Liver (tissue), 9 donors: ENCODE data around the gene PCDHA11. TPM values are rescaled to one million over a fixed set of nuclear protein-coding genes. Genes with fewer than 3 reads are reported as not detected.
"Not testable (repeated sequence)": the region's sequence is repeated elsewhere in the genome, so short reads cannot be mapped to it uniquely, and the experiment has no call there.

Experiments
- DNase-seq: peaks from one replicate; pipeline ENCODE4 v3.0.0-alpha.2; 2017; ENCODE audit warnings: low spot score
- H3K27ac ChIP-seq, 2 donors: one replicate each; pipeline ENCODE4 v1.7.0; 2013; ENCODE audit warnings: inconsistent platforms in 2 of 2, low read length in 2 of 2, control low read depth in 1 of 2, low read depth in 1 of 2, mild to moderate bottlenecking in 1 of 2
- H3K27me3 ChIP-seq, 4 donors: one replicate each; pipeline versions ENCODE4 v1.6.1 to v1.7.0; 2013; ENCODE audit warnings: low read length in 3 of 4, inconsistent platforms in 1 of 4, mild to moderate bottlenecking in 1 of 4, moderate library complexity in 1 of 4; ENCODE audit not compliant: control insufficient read depth in 4 of 4, insufficient read depth in 4 of 4
- H3K36me3 ChIP-seq, 4 donors: one replicate each; pipeline versions ENCODE4 v1.6.1 to v1.7.0; 2013; ENCODE audit warnings: low read length in 3 of 4, mild to moderate bottlenecking in 3 of 4, low read depth in 1 of 4, moderate library complexity in 1 of 4; ENCODE audit not compliant: control insufficient read depth in 4 of 4, insufficient read depth in 3 of 4
- H3K4me1 ChIP-seq, 4 donors: one replicate each; pipeline versions ENCODE4 v1.6.1 to v1.7.0; 2013; ENCODE audit warnings: low read length in 3 of 4, mild to moderate bottlenecking in 3 of 4, moderate library complexity in 1 of 4; ENCODE audit not compliant: control insufficient read depth in 4 of 4, insufficient read depth in 4 of 4
- H3K4me3 ChIP-seq, 3 donors: one replicate each; pipeline versions ENCODE4 v1.6.1 to v1.7.0; 2013; ENCODE audit warnings: low read length in 3 of 3, control low read depth in 1 of 3, low read depth in 1 of 3, mild to moderate bottlenecking in 1 of 3
- H3K9ac ChIP-seq, 2 donors: one replicate each; pipeline ENCODE4 v1.7.0; 2013; ENCODE audit warnings: low read length in 2 of 2, mild to moderate bottlenecking in 2 of 2, moderate library complexity in 2 of 2, control low read depth in 1 of 2, low read depth in 1 of 2
- H3K9me3 ChIP-seq, 4 donors: one replicate each; pipeline versions ENCODE4 v1.6.1 to v1.7.0; 2013; ENCODE audit warnings: low read length in 3 of 4; ENCODE audit not compliant: control insufficient read depth in 4 of 4
- EGR1 ChIP-seq, 2 donors: IDR thresholded peaks; 2 replicates each; pipeline ENCODE4 v1.6.1; 2016 to 2018; ENCODE audit warnings: antibody characterized with exemption in 2 of 2, low read depth in 2 of 2
- FOXA1 ChIP-seq: IDR thresholded peaks from 2 replicates; pipeline ENCODE4 v1.6.1; 2016; ENCODE audit warnings: antibody characterized with exemption
- FOXA2 ChIP-seq: IDR thresholded peaks from 2 replicates; pipeline ENCODE4 v1.6.1; 2016; ENCODE audit warnings: antibody characterized with exemption
- GABPA ChIP-seq, 2 donors: IDR thresholded peaks in 1 of 2; conservative IDR thresholded peaks in 1 of 2; 2 replicates each; pipeline ENCODE4 v1.6.1; 2016; ENCODE audit warnings: antibody characterized with exemption in 2 of 2, mild to moderate bottlenecking in 1 of 2, moderate library complexity in 1 of 2
- HNF4A ChIP-seq, 2 donors: conservative IDR thresholded peaks; 2 replicates each; pipeline ENCODE4 v1.6.1; 2016; ENCODE audit warnings: antibody characterized with exemption in 2 of 2, mild to moderate bottlenecking in 2 of 2
- HNF4G ChIP-seq: IDR thresholded peaks from 2 replicates; pipeline ENCODE4 v1.6.1; 2016; ENCODE audit warnings: antibody characterized with exemption
- NR2F2 ChIP-seq: IDR thresholded peaks from 2 replicates; pipeline ENCODE4 v1.6.1; 2016; ENCODE audit warnings: antibody characterized with exemption
- RXRA ChIP-seq, 2 donors: IDR thresholded peaks; 2 replicates each; pipeline ENCODE4 v1.6.1; 2017 to 2018; ENCODE audit warnings: antibody characterized with exemption in 2 of 2, mild to moderate bottlenecking in 1 of 2
- SP1 ChIP-seq: IDR thresholded peaks from 2 replicates; pipeline ENCODE4 v1.6.1; 2018; ENCODE audit warnings: antibody characterized with exemption, mild to moderate bottlenecking
- YY1 ChIP-seq: IDR thresholded peaks from 2 replicates; pipeline ENCODE4 v1.6.1; 2016; ENCODE audit warnings: antibody characterized with exemption, mild to moderate bottlenecking
- WGBS: extraction: QIAGEN DNeasy Blood & Tissue Kit; methylation state at CpG from one replicate; pipeline ENCODE4 v1.1.7; 2013; 5-methylcytosine and 5-hydroxymethylcytosine counted together
- polyA plus RNA-seq, 2 donors: library from polyadenylated mRNA; stranded (reverse) in 1 of 2; unstranded in 1 of 2; fragments of 200-250 nt in 1 of 2; fragments of >200 nt in 1 of 2; fragmentation: Nextera tagmentation in 1 of 2; extraction: Ambion mirVana in 1 of 2; gene quantifications; one replicate each; pipeline versions ENCODE4 v1.2.1 to v1.2.3, GENCODE V29; 2013 to 2015
- total RNA-seq, 2 donors: library from RNA; depleted of rRNA; stranded (reverse); fragments of >200 nt; gene quantifications; one replicate each; pipeline ENCODE4 v1.2.3, GENCODE V29; 2014
- TF ChIP-seq, protein P1 (sequence below): fragments of 150-350 bp; IDR thresholded peaks from 2 replicates; pipeline ENCODE4 v1.5.1; 2017; ENCODE audit warnings: improper control_type of control experiment, low read depth, low read length; ENCODE audit not compliant: missing input control
- donor health status: healthy.
- donor health status: healthy.
- donor health status: healthy.
- donor health status: healthy.
- donor health status: healthy.

The PCDHA11 gene
- total and polyA plus RNA-seq, 4 donors: under 0.01 to 0.19 (median 0.05) TPM; not detected in 1

DNA sequence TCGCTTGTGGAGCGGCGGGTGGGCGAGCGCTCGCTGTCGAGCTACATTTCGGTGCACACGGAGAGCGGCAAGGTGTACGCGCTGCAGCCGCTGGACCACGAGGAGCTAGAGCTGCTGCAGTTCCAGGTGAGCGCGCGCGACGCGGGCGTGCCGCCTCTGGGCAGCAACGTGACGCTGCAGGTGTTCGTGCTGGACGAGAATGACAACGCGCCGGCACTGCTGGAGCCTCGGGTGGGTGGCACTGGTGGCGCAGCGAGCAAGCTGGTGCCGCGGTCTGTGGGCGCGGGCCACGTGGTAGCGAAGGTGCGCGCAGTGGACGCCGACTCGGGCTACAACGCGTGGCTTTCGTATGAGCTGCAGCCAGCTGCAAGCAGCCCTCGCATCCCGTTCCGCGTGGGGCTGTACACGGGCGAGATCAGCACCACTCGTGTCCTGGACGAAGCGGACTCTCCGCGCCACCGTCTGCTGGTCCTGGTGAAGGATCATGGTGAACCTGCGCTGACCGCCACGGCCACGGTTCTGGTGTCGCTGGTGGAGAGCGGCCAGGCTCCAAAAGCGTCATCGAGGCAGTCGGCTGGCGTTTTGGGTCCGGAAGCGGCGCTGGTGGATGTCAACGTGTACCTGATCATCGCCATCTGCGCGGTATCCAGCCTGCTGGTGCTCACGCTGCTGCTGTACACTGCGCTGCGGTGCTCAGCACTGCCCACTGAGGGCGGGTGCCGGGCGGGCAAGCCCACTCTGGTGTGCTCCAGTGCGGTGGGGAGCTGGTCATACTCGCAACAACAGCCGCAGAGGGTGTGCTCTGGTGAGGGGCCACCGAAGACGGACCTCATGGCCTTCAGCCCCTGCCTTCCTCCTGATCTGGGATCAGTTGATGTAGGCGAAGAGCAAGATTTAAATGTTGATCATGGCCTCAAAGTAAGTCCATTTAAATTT lies 25.7 kb upstream of the PCDHA11 start (continued):
- TF ChIP-seq SP1 (no peak), EGR1 (IDR thresholded peaks at IDR 0.05; ENCODE audit: low read depth in 2 of 2) (no peak), HNF4G (no peak), YY1 (no peak)

DNA sequence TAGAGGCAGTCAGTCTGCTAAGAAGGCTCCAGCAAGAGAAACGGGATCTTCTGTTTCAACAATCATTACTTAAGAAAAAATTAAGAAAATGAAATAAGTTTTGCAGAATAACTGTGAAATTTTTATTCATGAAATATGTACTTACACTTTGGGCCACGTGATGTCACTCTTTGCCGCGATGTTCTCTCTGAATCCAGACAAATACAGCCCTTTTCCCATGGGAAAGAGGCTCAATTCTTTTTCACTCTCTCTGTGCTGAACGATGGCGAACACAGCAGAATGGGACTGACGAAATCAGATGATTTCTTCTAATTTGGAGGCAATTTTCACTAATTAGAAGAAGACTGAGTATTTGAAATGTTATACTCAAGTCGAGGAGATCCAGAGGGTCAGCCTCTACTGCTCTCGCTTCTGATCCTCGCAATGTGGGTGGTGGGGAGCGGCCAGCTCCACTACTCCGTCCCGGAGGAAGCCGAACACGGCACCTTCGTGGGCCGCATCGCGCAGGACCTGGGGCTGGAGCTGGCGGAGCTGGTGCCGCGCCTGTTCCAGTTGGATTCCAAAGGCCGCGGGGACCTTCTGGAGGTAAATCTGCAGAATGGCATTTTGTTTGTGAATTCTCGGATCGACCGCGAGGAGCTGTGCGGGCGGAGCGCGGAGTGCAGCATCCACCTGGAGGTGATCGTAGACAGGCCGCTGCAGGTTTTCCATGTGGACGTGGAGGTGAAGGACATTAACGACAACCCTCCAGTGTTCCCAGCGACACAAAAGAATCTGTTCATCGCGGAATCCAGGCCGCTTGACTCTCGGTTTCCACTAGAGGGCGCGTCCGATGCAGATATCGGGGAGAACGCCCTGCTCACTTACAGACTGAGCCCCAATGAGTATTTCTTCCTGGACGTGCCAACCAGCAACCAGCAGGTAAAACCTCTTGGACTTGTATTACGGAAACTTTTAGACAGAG lies 20.3 kb upstream of the PCDHA11 start, which contains the start of gene PCDHA9:
PCDHA9 (plus strand) TSS at position 244 of the 964 bp plus-strand sequence; CDS start at position 358, 114 bp downstream.
- not testable (repeated sequence) for H3K4me3 ChIP-seq, H3K27me3 ChIP-seq, H3K27ac ChIP-seq, H3K9ac ChIP-seq, H3K4me1 ChIP-seq, DNase-seq, H3K36me3 ChIP-seq
- peaks cover 6 to 20% (median 12%) of the 10 kb centered on the region in 4 donors for H3K9me3 ChIP-seq
- 22% methylated on average over 46 of the region's 48 CpGs for WGBS

DNA sequence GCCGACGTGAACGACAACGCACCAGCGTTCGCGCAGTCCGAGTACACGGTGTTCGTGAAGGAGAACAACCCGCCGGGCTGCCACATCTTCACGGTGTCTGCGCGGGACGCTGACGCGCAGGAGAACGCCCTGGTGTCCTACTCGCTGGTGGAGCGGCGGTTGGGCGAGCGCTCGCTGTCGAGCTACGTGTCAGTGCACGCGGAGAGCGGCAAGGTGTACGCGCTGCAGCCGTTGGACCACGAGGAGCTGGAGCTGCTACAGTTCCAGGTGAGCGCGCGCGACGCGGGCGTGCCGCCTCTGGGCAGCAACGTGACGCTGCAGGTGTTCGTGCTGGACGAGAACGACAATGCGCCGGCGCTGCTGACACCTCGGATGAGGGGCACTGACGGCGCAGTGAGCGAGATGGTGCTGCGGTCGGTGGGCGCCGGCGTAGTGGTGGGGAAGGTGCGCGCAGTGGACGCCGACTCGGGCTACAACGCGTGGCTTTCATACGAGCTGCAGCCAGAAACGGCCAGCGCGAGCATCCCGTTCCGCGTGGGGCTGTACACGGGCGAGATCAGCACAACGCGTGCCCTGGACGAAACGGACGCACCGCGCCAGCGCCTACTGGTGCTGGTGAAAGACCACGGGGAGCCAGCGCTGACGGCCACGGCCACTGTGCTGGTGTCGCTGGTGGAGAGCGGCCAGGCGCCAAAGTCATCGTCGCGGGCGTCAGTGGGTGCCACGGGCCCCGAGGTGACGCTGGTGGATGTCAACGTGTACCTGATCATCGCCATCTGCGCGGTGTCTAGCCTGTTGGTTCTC lies 18.7 kb upstream of the PCDHA11 start:
- not testable (repeated sequence) for H3K36me3 ChIP-seq, H3K4me1 ChIP-seq, H3K4me3 ChIP-seq, H3K27ac ChIP-seq, DNase-seq, H3K9ac ChIP-seq, H3K27me3 ChIP-seq
- peaks cover 6 to 20% (median 11%) of the 10 kb centered on the region in 4 donors for H3K9me3 ChIP-seq
- WGBS: 40% methylated on average over 101 of the region's 101 CpGs

DNA sequence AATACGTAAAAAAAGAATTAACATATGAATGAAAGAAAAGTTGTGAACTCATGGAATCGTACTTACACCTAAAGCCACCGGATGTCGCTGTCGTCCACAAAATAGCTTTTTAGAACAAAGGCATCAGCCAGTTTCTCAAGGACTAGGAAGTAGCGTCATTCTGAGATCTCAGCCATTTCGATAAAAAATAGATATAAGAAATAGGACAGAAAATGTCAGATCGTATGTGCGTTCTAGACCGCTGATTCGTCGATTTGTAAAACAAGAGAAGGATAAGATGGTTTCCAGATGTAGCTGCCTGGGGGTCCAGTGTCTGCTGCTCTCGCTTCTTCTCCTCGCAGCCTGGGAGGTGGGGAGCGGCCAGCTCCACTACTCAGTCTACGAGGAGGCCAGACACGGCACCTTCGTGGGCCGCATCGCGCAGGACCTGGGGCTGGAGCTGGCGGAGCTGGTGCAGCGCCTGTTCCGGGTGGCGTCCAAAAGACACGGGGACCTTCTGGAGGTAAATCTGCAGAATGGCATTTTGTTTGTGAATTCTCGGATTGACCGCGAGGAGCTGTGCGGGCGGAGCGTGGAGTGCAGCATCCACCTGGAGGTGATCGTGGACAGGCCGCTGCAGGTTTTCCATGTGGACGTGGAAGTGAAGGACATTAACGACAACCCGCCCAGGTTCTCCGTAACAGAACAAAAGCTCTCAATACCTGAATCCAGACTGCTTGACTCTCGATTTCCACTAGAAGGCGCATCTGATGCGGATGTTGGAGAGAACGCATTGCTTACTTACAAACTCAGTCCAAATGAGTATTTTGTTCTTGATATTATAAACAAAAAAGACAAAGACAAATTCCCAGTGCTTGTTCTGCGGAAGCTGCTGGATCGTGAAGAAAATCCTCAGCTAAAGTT lies 12.7 kb upstream of the PCDHA11 start, which contains the start of gene PCDHA10:
PCDHA10 (plus strand) TSS at position 126 of the 903 bp plus-strand sequence; CDS start at position 278, 152 bp downstream.
- H3K27me3 ChIP-seq: peaks cover 0 to 8% (median 3%) of the 10 kb centered on the region in 4 donors
- no peak within 1 kb of the TSS for H3K27ac ChIP-seq
- peaks cover 18 to 20% (median 19%) of the 10 kb centered on the region in 4 donors for H3K9me3 ChIP-seq
- H3K36me3 ChIP-seq: peaks cover 0 to 4% (median 0%) of the 10 kb centered on the region in 4 donors
- 22% methylated on average over 44 of the region's 44 CpGs for WGBS
- no peak for TF ChIP-seq YY1
- TF ChIP-seq FOXA2: no peak
- TF ChIP-seq SP1: no peak
- TF ChIP-seq FOXA1: no peak
- TF ChIP-seq, protein P1, sequence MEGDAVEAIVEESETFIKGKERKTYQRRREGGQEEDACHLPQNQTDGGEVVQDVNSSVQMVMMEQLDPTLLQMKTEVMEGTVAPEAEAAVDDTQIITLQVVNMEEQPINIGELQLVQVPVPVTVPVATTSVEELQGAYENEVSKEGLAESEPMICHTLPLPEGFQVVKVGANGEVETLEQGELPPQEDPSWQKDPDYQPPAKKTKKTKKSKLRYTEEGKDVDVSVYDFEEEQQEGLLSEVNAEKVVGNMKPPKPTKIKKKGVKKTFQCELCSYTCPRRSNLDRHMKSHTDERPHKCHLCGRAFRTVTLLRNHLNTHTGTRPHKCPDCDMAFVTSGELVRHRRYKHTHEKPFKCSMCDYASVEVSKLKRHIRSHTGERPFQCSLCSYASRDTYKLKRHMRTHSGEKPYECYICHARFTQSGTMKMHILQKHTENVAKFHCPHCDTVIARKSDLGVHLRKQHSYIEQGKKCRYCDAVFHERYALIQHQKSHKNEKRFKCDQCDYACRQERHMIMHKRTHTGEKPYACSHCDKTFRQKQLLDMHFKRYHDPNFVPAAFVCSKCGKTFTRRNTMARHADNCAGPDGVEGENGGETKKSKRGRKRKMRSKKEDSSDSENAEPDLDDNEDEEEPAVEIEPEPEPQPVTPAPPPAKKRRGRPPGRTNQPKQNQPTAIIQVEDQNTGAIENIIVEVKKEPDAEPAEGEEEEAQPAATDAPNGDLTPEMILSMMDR: no peak
- no peak for TF ChIP-seq RXRA (IDR thresholded peaks at IDR 0.05)
- no peak for TF ChIP-seq NR2F2
- no peak for TF ChIP-seq HNF4A (conservative IDR thresholded peaks at IDR 0.05)
- TF ChIP-seq GABPA (IDR thresholded peaks at IDR 0.05 in 1 of 2, conservative IDR thresholded peaks at IDR 0.05 in 1 of 2): no peak
- H3K4me3 ChIP-seq: no peak within 1 kb of the TSS
- no peaks in the 10 kb centered on the region for H3K4me1 ChIP-seq
- DNase-seq: no peak
- H3K9ac ChIP-seq: no peak within 1 kb of the TSS
